Brain microvascular endothelial cell (primary cell): ENCODE data around the gene EPS8L1.
A peak's percentile ranks its signal among the peaks of the same experiment; 100 is the strongest.

Experiments
- DNase-seq: peaks from one replicate; pipeline ENCODE4 v3.0.0-alpha.2; 2020
- H3K27ac ChIP-seq: fragments of 250-450 bp; sonication (Bioruptor Pico); 2 replicates; pipeline ENCODE4 v1.5.1; 2020; ENCODE audit warnings: mild to moderate bottlenecking, moderate library complexity
- H3K27me3 ChIP-seq: fragments of 250-450 bp; sonication (Bioruptor Pico); replicated peaks from 2 replicates; pipeline ENCODE4 v1.5.1; 2020; ENCODE audit warnings: mild to moderate bottlenecking
- H3K36me3 ChIP-seq: fragments of 250-450 bp; sonication (Bioruptor Pico); replicated peaks from 2 replicates; pipeline ENCODE4 v1.5.1; 2020; ENCODE audit warnings: mild to moderate bottlenecking
- H3K4me3 ChIP-seq: 2 replicates; pipeline ENCODE4 v1.5.1; 2011; ENCODE audit warnings: low read depth, mild to moderate bottlenecking, control low read depth, low read length, moderate library complexity
- in situ Hi-C: cut with HindIII; loops from 2 replicates; pipeline ENCODE4 v1.10.0; 2017; ENCODE audit warnings: low sequenced_read_pairs, low pct_ligation_motif_present
- TF ChIP-seq, protein P1 (sequence below): IDR thresholded peaks from 2 replicates; pipeline ENCODE4 v1.5.1; 2011; ENCODE audit warnings: low read depth, mild to moderate bottlenecking, moderate library complexity, low read length, control low read depth, inconsistent platforms; ENCODE audit errors: missing control alignments

Gene EPS8L1

DNA sequence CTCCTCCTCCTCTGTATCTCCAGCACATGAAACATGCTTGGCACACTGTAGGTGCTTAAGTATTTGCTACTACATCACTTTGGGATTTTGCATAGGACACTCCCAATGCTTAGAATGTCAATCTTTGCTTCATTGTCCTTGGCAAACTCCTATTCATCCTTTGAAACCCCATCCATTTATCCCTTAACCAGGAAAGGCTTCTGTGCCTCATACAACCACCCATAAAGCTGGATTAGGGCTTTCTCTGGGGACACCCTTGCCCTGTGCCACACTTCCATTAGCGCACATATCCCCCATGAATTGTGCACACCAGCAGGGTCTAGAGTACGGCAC, 5.8 kb upstream of the EPS8L1 start:
- Histone ChIP-seq H3K27me3 (peaks cover 23% of the 10 kb centered on the region), H3K4me3 (no peak overlapping the region), H3K27ac (no peak overlapping the region), H3K36me3 (no peaks in the 10 kb centered on the region)
- TF ChIP-seq, protein P1, sequence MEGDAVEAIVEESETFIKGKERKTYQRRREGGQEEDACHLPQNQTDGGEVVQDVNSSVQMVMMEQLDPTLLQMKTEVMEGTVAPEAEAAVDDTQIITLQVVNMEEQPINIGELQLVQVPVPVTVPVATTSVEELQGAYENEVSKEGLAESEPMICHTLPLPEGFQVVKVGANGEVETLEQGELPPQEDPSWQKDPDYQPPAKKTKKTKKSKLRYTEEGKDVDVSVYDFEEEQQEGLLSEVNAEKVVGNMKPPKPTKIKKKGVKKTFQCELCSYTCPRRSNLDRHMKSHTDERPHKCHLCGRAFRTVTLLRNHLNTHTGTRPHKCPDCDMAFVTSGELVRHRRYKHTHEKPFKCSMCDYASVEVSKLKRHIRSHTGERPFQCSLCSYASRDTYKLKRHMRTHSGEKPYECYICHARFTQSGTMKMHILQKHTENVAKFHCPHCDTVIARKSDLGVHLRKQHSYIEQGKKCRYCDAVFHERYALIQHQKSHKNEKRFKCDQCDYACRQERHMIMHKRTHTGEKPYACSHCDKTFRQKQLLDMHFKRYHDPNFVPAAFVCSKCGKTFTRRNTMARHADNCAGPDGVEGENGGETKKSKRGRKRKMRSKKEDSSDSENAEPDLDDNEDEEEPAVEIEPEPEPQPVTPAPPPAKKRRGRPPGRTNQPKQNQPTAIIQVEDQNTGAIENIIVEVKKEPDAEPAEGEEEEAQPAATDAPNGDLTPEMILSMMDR: no peak
- in situ Hi-C loops: no loop called here
- no peak for DNase-seq

DNA sequence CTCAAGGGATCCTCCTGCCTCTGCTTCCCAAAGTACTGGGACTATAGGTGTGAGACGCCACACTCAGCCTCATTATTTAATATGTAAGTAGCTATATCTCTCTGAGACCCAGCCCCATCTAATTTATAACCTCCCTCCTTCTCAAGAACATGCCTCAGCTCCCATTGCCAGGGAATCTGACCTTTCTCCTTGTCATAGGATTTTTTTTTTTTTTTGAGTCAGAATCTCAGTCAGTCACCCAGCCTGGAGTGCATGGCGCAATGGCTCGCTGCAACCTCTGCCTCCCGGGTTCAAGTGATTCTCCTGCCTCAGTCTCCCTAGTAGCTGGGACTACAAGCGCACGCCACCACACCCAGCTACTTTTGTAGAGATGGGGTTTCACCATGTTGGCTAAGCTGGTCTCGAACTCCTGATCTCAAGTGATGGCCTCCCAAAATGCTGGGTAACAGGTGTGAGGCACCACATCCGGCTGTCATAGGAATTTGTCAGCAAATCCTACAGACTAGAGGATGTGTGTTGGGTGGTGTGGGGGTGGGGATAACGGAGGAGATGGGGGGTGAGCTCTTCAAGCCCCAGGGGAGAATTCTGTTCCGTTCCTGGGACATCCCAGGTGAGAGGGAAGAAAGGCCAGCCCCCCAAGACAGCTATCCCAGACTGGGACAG, 5.1 kb upstream of the EPS8L1 start:
- Histone ChIP-seq H3K4me3 (no peak overlapping the region), H3K27me3 (peaks cover 23% of the 10 kb centered on the region), H3K27ac (no peak overlapping the region), H3K36me3 (no peaks in the 10 kb centered on the region)
- TF ChIP-seq, protein P1: no peak
- no peak for DNase-seq
- in situ Hi-C loops: no loop called here

DNA sequence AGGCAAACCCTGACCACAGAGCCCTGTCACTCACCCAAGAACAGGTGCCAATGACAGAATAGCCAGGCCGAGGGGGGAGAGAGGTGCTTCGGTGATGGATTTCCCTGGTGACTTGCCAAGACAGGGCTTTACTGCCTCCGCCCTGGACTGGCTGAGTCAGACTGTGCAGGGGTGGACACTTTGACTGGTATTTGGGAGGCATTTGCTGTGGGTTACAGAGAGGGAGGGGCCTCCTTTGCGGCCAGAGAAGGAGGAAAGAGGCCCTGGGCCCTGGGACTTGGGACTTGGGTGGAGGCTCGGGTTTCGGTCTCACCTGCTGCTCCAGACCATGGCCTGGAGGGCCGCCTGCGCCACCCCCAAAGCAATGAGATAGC, 4.6 kb upstream of the EPS8L1 start:
- DNase-seq: peak; percentile 39
- in situ Hi-C loops: no loop called here
- peaks cover 23% of the 10 kb centered on the region for H3K27me3 ChIP-seq
- TF ChIP-seq, protein P1: no peak
- H3K36me3 ChIP-seq: no peaks in the 10 kb centered on the region
- H3K4me3 ChIP-seq: no peak overlapping the region
- no peak overlapping the region for H3K27ac ChIP-seq

DNA sequence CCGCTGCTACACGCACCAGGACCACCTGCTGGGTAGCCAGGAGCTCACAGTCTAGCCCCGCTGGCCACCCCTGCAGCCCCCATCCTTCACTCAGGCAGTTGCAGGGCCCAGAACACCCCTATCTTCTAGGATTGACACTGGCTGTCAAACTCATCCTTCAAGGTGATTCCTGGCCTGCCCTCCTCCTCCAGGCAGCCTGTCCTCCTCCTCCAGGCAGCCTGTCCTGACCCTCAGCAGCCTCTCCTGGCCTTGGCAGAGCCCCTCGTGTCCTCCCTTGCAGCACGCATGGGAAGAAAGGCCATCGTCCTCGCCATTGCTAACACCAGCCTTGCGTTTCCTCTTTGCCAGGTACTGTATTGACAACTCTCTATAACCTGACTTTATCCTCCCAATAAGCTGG, 3.8 kb upstream of the EPS8L1 start:
- H3K4me3 ChIP-seq: no peak overlapping the region
- no peak overlapping the region for H3K27ac ChIP-seq
- in situ Hi-C loops: no loop called here
- H3K27me3 ChIP-seq: peaks cover 23% of the 10 kb centered on the region
- no peaks in the 10 kb centered on the region for H3K36me3 ChIP-seq
- TF ChIP-seq, protein P1: no peak
- DNase-seq: no peak

DNA sequence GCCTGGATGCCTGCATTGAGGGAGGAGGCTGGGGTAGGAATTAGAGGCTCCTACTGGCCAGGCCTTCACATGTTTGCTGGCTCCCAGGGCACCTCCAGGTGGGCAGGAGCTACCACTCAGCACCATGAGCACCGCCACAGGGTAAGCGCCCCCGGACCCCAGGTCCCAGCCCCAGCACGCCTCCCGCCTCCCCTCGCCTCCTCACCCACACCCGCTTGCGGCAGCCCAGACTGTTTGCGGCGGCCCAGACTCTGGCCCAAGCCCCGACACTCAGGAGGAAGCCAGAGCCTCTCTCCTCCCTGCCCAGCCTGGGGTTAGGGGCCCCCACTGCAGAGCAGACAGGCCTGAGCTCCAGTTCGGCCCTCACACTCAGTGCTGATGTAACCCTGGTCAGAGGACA, 652 bp downstream of the EPS8L1 start:
- Histone ChIP-seq H3K27ac (no peak overlapping the region), H3K4me3 (no peak overlapping the region), H3K27me3 (no peaks in the 10 kb centered on the region), H3K36me3 (no peaks in the 10 kb centered on the region)
- TF ChIP-seq, protein P1: no peak
- no peak for DNase-seq
- in situ Hi-C loops: no loop called here

DNA sequence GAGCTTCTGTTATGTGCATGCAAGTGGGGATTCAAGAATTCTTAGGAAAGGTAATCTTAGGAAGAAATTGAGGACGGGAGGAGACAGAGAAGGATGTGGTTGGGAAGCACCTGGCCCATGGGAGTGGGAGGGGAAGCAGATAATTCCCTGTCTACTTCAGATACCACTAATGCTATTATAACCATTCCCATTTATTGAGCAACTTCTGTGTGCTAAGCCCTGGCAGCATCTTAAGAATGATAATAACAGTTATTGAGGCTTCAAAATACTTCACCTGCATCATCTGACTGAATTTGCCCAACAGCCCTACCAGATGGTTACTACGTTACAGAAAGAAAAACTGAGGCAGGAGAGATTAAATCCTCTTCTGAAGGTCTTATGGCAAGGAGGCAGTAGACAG, 1.4 kb downstream of the EPS8L1 start:
- Histone ChIP-seq H3K27me3 (peaks cover under 1% of the 10 kb centered on the region), H3K36me3 (no peaks in the 10 kb centered on the region), H3K4me3 (no peak overlapping the region), H3K27ac (no peak overlapping the region)
- in situ Hi-C loops: no loop called here
- TF ChIP-seq, protein P1: no peak
- DNase-seq: no peak
